T-helper 22 cell (primary cell): ENCODE data around the gene METTL23.
"Not testable (repeated sequence)": the region's sequence is repeated elsewhere in the genome, so short reads cannot be mapped to it uniquely, and the experiment has no call there.

Experiments
- DNase-seq: peaks from one replicate; pipeline ENCODE4 v3.0.0-alpha.2; 2020; ENCODE audit warnings: low read depth

METTL23 gene

DNA sequence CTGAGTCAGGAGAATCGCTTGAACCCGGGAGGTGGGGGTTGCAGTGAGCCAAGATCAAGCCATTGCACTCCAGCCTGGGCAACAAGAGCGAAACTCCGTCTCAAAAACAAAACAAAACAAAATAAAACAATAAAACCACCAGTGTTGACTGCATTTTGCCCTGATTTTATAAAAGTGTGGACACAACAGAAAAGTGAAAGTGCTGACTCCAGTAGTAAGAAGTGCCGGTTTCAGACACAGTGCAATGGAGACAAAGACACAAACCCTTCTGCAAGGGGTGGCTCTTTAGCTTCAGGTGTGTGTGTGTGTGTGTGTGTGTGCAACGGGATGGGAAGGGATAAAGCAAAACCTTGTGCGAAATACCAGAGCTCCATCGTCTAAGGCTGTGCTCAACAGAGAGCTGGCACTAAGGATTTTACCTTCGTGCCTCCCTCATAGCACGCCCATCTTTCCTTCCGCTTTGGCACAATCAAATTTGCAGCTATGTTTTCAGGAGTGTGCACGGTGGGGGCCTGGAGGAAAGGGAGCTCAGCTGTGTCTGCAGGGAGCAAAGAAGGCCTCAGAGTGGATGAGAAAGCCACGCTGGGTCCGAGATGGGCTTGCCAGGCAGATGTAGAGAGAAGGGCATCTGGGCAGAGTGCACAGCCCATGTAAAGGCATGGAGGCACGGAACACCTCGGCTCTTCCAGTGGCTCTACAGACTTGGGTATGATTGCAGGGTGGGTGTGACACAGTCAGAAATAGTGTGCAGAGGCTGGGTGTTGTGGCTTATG lies 31.4 kb upstream of the METTL23 start:
- no peak for DNase-seq

DNA sequence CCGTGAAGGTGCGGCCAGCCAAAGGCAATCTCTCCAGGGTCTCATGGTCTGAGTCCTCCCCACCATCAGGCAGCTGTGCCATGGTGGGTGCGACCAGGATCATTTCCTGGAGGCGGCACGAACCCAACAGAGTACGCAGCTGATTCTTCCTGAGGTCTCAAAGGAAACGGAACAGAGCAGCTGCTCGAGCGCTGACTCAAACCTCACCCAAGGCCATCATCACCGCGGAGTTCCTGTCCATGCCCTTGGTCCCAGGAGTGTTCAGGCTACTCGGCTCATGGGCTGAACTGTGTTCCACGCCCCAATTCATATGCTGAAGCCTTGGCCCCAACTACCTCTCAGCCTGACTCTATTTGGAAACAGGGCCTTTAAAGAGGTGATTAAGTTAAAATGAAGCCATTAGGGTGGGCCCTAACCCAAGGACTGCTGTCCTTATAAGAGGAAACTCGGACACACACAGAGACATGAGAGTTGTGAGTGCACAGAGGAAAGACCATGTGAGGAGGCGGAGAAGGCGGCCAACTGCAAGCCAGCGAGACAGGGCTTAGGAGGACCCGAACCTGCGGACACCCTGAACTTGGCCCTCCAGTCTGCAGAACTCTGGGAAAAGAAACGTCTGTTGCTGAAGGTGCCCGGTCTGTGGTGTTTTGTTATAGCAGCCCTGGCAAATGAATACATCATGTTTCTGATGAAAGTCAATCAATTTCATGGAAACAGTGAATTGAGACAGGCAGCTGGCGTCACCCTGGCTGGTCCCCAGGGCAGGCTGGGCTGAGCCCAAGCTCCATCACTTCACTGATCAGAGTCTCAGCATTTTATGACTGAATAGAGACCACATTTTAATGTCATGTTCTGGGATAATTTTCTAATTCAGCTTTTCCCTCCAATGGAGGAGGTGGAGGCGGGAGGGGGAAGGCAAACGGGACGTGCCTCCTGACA lies 29.6 kb upstream of the METTL23 start:
- no peak for DNase-seq

DNA sequence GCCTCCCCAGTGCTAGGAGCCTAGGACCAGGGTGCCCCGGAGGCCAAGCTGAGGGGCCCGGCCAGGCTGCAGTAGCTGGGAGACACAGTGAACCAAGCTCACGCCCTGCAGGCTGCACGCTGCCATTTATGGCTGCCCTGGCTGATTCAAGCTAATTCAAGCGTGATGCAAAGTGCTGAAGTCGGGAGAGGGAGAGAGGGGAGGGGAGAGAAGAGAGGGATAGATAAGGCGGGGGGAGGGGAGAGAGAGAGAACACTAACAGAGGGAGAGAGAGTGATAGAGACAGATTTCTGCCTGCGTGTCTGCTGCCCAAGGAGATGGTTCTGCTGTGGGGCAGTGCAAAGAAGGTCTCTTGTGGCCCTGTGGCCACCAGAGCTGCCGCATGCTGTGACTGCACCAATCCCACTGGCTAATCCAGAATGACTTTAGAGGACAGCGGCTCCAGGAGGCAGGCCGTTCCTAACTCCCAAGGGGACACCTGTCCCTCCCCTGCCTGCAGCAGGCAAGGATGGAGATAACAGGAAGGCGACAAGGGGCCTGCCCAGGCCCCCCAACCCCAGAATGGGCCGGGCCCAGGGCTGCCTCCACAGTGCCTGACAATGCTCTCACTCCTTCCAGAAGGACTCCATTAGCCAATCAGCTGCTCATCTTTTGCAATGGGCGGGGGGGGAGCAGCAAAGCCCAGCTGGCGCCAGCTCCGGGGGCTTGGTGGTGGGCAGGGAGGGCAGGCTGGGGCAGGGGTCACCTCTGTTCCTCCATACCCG lies 28.8 kb upstream of the METTL23 start:
- DNase-seq = no peak

DNA sequence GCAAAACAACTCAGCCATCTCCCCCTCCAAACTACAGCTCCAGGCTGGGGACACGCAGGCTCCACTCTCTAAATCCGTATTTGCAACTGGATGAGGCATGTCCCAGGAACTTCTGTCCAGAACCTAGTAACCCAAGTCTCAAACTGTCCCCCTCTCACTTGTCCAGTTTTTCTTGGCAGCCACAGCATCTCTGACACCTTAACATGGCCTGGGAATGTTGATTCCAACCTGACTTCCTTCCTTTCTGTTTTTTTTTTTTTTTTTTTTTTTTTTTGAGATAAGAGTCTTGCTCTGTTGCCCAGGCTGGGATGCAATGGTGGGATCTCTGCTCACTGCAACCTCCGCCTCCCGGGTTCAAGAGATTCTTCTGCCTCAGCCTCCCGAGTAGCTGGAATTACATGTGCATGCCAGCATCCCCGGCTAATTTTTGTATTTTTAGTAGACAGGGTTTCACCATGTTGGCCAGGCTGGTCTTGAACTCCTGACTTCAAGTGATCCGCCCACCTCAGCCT lies 28.1 kb upstream of the METTL23 start:
- not testable (repeated sequence) for DNase-seq

DNA sequence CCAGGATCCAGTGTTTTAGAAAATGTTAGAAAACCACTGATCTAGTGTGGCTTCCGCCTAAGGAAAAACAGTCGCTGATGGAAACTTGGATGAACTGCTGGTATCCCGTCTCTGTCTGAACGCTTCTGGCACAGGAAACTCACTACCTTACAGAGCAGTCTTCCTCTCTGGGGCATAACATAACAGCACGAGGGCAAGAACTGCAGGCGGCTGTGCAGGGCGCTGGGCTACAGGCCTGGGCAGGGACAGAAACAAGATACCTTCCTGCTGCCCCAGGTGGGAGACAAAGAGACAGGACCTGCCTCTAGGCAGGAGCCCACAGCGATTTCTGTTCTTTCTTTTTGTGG lies 26.4 kb upstream of the METTL23 start:
- no peak for DNase-seq

DNA sequence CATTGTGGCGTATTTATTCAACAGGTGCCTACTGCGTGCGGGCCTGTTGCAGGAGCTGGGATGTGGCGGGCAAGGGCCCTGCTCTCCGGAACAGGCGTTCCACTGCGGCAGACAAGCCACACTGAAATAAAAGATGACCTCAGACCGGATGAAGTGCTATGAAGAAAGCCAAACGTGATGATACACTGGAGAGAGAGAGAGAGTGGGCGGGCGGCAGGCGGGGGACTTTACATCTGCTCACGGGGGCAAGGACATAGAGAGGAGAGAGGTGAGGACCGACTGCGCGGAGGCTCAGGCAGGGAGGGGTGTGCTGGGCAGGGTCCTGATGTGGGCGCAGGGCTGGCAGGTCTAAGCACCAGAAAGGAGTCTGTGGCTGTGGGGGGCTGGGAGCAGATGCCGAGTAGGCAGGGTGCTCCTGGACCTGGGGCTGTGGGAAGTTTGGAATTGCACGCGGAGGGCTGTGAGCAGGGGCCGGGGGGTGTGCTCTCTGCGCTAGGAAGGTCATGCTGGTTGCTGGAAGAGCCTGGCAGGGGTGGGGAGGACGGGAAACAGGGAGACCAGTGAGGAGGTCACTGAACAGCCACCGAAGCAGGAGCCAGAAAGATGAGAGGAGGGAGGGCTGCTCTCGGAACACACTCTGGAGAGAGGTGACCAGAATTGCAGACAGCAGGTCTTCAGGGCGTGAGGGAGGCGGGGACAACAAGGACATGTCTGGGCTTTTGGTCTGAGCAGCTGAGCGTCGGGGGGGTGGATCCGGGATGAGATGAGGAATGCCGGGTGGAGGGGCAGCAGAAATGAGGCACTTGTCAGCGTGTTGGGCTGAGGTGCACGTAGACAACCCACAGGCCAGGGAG lies 25.8 kb upstream of the METTL23 start:
- DNase-seq = no peak

DNA sequence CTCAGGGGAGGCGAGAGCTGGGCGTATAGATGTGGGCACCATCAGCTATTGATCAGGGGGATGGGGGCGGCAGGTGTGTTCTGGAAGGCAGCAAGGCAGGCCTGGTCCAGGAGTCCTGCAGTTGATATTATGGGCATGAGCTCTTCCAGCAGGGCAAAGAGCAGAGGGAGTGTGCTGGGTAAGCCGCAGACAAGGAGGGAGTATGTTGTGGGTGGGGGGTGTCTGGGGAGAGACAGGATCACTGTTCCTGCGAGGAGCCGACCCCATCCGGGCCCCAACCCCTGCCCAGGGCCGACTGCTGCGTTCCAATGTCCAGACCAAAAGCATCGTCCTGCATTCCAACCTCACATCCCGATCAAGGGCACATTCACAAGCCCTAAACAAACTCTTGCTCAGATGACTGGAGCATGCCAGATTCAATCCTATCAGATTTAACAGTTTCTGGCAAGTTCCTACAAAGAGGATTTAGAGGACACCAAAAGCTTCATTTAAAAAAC lies 25.1 kb upstream of the METTL23 start:
- DNase-seq = no peak

DNA sequence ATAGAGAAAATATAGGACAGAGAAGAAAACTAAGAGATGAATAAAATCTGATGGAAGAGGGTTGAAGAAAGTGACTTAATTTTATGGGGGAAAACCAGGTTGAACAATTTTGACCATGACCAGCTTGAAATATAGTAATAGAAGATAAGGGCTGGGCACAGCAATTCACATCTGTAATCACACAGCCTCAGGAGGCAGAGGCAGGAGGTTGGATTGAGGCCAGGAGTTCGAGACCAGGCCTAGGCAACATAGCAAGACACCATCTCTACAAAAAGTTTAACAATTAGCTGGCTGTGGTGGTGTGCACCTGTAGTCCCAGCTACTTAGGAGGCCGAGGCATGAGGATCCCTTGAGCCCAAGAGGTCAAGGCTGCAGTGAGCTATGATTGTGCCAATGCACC lies 24.6 kb upstream of the METTL23 start:
- no peak for DNase-seq

DNA sequence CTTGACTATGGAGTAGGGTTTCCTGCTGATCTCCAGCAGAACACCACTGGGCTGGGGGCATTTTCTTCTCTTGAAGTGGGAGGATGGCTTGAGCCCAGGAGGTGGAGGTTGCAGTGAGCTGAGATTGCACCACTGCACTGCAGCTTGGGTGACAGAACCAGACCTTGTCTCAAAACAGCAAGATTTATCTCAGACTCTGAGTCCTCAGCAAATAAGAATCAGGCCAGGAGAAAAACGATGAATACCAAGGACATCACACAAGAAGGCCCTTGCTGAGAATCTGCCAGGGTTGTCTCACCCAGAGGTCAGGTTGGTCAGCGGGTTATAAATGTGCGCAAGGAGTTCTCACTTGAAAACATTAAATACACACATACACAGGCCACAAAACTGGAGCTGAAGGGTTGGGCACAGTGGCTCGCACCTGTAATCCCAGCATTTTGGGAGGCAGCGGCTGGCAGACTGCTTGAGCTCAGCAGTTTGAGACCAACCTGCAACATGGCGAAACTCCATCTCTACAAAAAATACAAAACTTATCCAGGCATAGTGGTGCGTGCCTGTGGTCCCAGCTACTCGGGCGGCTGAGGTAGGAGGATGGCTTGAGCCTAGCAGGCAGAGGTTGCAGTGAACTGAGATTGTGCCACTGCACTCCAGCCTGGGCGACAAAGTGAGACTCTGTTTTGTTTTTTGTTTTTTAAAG lies 23.6 kb upstream of the METTL23 start:
- no peak for DNase-seq

DNA sequence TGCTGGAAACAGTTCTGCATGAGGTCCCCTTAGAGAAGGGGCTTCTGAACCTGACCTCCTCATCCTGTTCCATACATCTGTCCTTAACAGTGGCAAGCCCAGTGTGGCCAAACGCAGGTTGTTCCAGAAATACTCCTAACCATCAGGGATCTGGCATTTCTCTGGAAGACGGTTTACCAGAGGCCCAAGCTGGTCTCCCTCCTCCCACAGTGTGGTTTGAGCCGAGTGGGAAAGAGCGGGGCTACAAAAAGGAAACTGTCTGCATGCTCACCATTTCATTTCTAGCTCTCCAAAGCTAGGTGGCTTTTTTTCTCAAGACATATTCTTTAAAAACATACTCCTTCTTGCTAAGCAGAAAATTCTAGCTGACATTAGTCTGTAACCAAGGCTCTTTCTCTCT lies 21.8 kb upstream of the METTL23 start:
- no peak for DNase-seq

DNA sequence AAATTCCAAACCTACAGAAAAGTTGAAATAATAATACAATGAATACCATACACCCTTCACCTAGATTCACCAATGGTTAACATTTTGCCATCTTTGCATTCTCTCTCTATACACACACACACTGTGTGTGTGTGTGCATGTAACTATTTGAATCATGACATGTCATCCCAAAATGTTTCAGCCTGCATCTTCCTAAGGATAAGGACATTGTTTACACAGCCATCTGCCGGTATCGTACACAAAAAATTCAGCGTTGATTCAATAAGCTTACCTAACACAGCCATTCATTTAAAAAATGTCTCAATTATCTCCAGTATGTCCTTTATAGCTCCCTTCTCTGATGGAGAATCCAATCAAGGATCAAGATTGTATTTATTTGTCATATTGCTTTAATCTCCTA lies 19.8 kb upstream of the METTL23 start:
- no peak for DNase-seq

DNA sequence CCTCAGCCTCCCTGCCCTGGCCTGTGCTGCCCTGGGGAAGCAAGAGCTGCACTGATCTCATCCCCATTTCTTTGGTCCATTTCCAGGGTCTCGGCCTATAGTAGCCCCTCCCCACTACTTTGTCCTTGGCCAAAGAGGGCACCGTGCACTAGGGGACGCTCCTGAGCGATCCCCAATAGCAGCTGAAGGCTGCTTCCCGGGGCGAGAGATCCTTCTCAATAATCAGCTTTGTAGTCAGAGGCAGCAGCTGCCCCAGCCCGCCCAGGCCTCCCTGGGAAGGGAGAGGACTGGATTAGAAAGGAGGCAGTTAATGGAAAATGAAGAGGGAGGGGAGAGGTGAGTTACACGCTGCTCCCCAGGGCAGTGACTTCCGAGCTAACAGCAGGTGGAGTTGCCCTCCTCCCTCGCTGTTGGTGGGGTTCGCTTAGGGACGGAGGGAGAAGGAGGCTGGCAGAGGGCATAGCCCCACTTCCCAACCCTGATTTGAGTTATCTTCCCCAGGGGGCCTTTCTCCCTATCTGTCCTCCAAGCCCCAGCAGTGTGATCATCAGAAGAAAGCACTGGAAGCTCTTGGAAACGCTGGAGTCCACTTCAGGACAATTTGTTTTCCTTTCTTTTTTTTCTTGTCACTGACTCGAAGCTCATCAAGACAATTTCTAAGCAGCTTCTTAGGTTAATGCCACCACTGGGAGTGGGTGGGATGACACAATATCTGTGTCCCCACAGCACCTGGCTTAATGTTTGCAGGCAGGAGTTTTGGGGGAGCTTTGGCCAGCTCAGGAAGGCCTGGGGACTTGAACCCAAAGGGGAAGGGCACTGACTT lies 18.4 kb upstream of the METTL23 start:
- DNase-seq = no peak

DNA sequence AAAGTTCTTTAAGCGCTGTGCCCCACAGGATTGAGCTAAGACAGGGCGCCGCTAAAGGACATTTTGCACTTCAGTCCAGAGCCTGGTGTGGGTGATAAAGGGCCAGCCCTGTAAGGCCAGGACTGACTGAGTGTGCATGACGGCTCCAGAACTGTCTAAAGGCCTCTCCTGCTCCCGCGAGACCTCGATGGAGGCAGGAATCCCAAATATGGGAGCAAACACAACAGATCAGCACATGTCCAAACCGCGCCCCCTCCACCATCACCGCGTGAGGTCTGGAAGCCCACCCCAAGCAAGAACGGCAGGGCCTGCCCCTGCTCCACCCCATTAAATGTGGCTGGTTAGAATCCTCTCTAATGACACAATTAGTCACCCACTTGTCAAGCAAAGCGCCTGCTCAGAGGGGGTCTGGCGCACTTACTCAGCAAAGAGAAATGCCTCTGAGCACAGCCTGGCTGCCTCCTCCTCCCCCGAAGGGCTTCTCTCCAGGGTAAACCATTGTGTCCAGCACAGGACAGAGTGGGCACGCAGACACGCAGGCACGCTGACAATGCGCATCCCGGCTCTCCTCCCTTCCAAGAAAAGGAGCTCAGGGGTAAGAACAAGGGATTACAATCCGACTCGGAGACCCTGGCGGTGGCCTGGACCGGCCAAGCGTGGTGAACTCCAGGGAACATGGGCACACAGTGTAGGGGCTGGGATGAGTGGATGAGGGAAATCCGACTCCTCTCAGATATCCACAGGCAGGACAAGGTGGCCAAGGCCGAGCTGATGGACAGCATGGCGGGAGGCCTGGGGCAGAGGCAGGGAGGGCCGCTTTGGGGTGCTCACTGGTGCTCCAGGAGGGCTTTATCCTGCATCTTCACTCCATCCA lies 17.3 kb upstream of the METTL23 start:
- no peak for DNase-seq

DNA sequence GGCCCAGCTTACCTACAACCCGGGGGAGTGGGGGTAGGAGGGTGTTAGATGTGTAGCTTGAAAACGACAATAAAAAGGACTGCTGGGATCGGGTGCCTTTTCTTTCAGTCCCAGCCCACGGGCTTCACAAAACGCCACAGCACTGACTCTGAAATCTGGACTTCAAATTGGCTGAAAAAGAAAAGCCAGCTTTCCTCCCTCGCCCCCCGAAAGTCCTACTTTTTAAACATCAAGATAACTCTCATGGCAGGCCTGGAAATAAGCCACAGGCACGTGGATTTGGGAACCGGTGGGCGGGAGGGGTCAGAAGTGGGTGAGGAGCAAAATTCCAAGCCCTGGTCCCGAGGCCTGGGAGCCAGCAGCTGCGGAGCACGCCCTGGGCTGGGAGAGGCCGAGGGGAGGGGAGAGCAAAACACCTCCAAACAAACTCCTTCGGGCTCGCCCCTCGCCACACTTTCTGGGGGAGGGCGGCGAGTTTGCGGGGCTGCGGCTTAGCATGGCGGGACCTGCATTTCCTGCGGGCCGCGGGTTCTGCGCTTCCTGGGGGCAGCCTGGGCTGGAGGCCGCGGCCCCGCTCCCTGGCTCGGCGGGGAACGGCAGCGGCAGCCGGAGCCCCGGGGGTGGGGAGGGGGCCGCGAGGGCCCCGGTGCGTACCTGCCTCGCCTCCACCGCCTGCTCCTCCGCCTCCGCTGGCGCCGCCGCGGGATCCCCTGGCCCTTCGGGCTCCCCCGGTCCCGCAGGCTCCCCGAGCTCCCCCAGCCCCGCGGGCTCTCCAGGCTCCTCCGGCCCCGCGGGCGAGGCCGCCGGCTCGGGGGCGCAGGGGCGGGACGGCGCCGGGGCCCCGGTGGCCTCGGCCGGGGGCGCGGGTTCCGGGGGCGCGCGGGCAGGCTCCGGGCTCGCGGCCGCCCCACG lies 16.4 kb upstream of the METTL23 start:
- not testable (repeated sequence) for DNase-seq

DNA sequence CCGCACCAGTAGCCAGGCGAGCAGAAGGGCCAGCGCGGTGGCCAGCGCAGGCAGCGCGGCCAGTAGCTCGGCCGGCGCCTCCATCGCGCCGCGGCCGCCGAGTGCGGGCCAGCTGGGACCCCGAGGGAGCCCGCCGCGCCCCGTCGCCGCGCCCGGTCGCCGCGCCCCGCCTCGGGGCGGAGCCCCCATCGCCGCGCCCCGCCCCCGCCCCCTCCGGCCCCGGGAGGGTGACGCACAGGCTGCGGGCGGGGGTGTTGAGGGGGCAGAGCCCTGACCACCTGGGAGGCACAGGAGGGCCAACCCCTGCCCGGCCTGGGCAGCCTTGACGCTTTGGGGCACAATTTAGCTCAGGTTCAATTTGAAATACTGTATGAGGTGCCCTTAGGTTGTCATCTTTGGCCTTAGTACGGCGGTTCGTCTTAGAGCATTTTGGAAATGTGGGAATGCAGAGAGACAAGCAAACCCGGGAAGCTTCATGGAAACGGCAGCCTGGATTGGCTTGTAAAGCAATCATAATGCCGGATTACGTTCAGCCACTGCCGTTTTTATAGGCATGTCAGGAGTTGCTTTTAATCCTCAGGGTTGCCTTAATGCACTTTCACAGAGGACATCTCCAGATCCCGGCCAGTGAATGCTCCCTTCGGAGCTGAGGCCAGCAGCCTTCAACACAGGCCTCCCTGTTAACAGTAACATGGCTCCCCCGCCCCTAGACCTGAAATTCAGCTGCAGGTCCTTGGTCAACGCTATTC lies 15.6 kb upstream of the METTL23 start, which contains the start of gene MXRA7:
Gene MXRA7, minus strand, starts transcription at position 103 of the 749 bp plus-strand sequence. Its CDS starts 19 bp downstream, at position 84.
- DNase-seq = peak; percentile 50

DNA sequence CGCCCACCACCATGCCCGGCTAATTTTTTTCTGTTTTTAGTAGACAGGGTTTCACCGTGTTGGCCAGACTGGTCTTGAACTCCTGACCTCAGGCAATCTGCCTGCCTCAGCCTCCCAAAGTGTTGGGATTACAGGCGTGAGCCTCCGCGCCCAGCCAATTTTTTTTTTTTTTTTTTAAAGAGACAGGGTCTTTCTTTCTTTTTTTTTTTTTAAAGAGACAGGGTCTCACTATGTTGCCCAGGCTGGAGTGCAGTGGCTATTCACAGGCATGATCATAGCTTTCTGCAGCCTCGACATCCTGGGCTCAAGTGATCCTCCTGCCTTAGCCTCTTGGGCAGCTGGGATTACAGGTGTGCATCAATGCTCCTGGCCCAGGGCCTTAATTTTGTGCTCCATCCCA lies 14.3 kb upstream of the METTL23 start:
- DNase-seq = not testable (repeated sequence)

DNA sequence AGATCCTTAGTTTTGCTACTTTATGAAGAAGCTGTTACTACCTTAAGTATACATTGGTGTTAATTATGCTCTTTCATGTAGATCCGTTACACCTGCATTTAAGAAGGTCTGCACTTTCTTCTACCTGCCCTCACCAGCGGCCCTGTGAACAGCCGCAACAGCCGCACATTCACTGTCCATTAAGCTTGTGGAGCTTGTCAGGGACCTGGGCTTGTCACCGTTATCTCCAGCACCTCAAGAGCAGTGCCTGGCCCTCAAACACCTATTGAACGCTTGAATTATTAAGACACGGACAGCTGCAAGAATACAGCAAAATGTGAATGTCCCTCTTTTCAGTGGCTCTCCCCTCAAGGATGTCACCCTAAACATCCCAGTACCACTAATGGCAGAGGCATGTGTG lies 12.9 kb upstream of the METTL23 start:
- no peak for DNase-seq
